NB4 (cell line): ENCODE data around the gene NOS1.
A peak's percentile ranks its signal among the peaks of the same experiment; 100 is the strongest.
"Not testable (repeated sequence)": the region's sequence is repeated elsewhere in the genome, so short reads cannot be mapped to it uniquely, and the experiment has no call there.

Experiments used
- DNase-seq: peaks from one replicate; pipeline ENCODE4 v3.0.0; 2010; ENCODE audit warnings: low read depth
- H3K4me3 ChIP-seq: one replicate; pipeline ENCODE4 v1.5.1; 2011; ENCODE audit warnings: mild to moderate bottlenecking, low read depth, low read length, moderate library complexity
- MAX ChIP-seq: IDR thresholded peaks from 2 replicates; pipeline ENCODE4 v1.6.1; 2011; ENCODE audit warnings: low read depth, low read length
- MYC ChIP-seq: IDR thresholded peaks from 2 replicates; pipeline ENCODE4 v1.6.1; 2011; ENCODE audit warnings: low read depth, low read length
- POLR2A ChIP-seq: IDR thresholded peaks from 2 replicates; pipeline ENCODE4 v1.6.1; 2011; ENCODE audit warnings: mild to moderate bottlenecking; ENCODE audit not compliant: insufficient read length; ENCODE audit errors: extremely low read depth
- TF ChIP-seq, protein P1 (sequence below): IDR thresholded peaks from one replicate; pipeline ENCODE4 v1.5.1; 2012; ENCODE audit warnings: low read depth, low read length

Gene NOS1

DNA sequence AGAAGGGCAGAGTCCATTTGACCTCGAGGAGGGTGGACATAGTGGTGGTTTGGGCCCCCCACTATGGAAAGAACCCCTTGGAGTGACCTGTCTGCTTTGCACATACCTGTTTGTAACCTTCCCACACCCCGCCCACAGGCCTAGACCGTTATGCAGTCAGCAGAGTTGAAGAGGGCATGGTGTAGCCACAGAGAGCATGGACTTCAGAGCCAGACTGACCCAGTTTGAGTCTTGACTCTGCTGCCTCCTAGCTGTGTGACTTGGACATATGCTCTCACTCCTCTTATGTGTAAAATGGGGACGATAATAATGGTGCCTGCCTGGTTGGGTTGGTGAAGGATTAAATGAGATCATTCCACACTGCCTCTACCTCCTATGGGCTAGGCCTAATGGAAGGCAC is 40.9 kb upstream of the NOS1 start:
- DNase-seq, result peak; percentile 21
- H3K4me3 ChIP-seq, result no peak overlapping the region
- TF ChIP-seq MYC, result no peak
- TF ChIP-seq, protein P1, sequence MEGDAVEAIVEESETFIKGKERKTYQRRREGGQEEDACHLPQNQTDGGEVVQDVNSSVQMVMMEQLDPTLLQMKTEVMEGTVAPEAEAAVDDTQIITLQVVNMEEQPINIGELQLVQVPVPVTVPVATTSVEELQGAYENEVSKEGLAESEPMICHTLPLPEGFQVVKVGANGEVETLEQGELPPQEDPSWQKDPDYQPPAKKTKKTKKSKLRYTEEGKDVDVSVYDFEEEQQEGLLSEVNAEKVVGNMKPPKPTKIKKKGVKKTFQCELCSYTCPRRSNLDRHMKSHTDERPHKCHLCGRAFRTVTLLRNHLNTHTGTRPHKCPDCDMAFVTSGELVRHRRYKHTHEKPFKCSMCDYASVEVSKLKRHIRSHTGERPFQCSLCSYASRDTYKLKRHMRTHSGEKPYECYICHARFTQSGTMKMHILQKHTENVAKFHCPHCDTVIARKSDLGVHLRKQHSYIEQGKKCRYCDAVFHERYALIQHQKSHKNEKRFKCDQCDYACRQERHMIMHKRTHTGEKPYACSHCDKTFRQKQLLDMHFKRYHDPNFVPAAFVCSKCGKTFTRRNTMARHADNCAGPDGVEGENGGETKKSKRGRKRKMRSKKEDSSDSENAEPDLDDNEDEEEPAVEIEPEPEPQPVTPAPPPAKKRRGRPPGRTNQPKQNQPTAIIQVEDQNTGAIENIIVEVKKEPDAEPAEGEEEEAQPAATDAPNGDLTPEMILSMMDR, result peak; percentile 17

- DNase-seq, result no peak
- TF ChIP-seq POLR2A, result no peak
- no peak for TF ChIP-seq MAX
- TF ChIP-seq, protein P1, result no peak
- no peak for TF ChIP-seq MYC
- H3K4me3 ChIP-seq, result no peak overlapping the region
Observed at GRCh38 chr12:117400912-117401311, 39.5 kb upstream of the NOS1 start.

- not testable (repeated sequence) for H3K4me3 ChIP-seq, DNase-seq
Observed at GRCh38 chr12:117398482-117398881, 37.1 kb upstream of the NOS1 start.

GRCh38 chr12:117395766-117396165 is 34.3 kb upstream of the NOS1 start:
- TF ChIP-seq POLR2A (no peak), MAX (no peak), MYC (no peak)
- TF ChIP-seq, protein P1, result no peak
- DNase-seq, result no peak

GRCh38 chr12:117394491-117394890 is 33.1 kb upstream of the NOS1 start:
- H3K4me3 ChIP-seq, result no peak overlapping the region
- no peak for TF ChIP-seq POLR2A
- TF ChIP-seq MYC, result no peak
- no peak for TF ChIP-seq MAX
- TF ChIP-seq, protein P1, result no peak
- no peak for DNase-seq

More at GRCh38 chr12:117395766-117396165, 34.3 kb upstream of the NOS1 start:
- no peak overlapping the region for H3K4me3 ChIP-seq

DNA sequence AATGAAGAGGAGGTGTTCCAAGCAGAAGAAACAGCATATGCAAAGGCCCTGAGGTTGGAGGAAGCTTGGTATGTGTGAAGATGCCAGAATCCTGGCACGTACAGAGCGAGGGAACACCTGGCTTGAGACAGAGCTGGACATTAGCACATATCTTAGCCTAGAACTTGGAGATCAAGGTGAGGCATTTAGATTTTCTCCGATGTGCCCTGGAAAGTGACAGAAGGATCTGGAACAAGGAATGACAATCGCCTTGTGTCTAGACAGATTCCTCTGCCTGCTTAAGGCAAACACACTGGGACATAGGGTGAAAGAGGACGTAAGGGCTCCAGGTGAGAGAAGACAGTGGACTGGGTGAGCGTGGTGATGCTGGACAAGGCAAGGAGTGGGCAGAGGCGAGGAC is 32.2 kb upstream of the NOS1 start:
- no peak overlapping the region for H3K4me3 ChIP-seq
- TF ChIP-seq, protein P1, result no peak
- no peak for TF ChIP-seq MYC
- TF ChIP-seq POLR2A, result no peak
- no peak for TF ChIP-seq MAX
- DNase-seq, result no peak

DNA sequence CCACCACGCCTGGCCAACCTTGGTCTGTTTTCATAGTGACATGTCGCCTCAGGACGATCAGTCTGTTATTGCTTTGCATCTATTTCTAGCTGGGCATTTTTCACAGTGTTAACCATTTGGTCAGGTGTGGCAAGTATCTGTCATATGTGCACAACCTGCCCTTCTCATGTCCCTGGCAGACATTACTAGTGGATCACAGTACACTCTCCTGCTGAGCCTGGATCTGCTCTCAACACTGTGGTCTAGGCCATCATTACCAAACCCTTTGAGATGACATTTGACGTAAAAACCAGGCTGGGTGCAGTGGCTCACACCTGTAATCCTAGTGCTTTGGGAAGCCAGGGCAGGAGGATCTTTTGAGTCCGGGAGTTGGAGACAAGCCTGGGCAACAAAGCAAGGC is 29.4 kb upstream of the NOS1 start:
- no peak overlapping the region for H3K4me3 ChIP-seq
- DNase-seq, result no peak
- TF ChIP-seq MAX (no peak), MYC (no peak), POLR2A (no peak)
- TF ChIP-seq, protein P1, result no peak
